ENCODE results near the gene CLSTN2.

The CLSTN2 gene

DNA sequence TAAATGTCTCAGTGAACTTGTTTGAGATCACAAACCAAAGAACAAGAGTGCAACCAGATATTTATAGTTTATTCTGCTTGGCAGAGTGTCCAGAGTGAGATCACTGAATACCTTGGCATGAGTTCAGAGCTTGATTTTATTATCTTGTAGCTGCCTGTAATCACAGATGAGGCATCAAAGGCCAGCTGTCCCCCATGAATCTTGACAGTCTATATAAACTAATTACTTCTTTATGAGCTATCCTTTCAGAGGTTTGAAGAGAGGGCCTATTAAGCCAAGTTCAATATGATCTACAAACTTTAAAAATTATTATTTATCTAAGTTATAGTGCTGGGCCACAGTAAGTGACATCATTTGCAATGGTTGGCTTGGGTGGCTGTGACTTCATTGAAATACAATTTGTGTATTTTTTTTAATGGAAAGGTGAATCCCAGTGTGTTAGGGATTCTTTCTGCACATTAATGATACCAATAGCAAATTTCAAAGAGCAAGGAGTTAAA is 251.5 kb downstream of the CLSTN2 start (continued):
- TF ChIP-seq ZFP41 (tag by site-specific recombination; IDR thresholded peaks at IDR 0.05; ENCODE audit: borderline replicate concordance), result no peak
- TF ChIP-seq, protein P1, sequence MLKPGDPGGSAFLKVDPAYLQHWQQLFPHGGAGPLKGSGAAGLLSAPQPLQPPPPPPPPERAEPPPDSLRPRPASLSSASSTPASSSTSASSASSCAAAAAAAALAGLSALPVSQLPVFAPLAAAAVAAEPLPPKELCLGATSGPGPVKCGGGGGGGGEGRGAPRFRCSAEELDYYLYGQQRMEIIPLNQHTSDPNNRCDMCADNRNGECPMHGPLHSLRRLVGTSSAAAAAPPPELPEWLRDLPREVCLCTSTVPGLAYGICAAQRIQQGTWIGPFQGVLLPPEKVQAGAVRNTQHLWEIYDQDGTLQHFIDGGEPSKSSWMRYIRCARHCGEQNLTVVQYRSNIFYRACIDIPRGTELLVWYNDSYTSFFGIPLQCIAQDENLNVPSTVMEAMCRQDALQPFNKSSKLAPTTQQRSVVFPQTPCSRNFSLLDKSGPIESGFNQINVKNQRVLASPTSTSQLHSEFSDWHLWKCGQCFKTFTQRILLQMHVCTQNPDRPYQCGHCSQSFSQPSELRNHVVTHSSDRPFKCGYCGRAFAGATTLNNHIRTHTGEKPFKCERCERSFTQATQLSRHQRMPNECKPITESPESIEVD (tag by site-specific recombination; IDR thresholded peaks at IDR 0.05), result peak; percentile 94
- no peak for TF ChIP-seq ZIC2 (tag by site-specific recombination; IDR thresholded peaks at IDR 0.05)
- TF ChIP-seq ZNF366 (tag by site-specific recombination; conservative IDR thresholded peaks at IDR 0.05), result peak; percentile 98
- TF ChIP-seq HOXC10 (CRISPR knock-in tag; IDR thresholded peaks at IDR 0.05), result no peak
- TF ChIP-seq ZNF174 (tag by site-specific recombination; IDR thresholded peaks at IDR 0.05), result no peak
- TF ChIP-seq ZNF24 (tag by site-specific recombination; IDR thresholded peaks at IDR 0.05), result peak; percentile 66
- TF ChIP-seq TCF7L2 (IDR thresholded peaks at IDR 0.05; ENCODE audit: borderline replicate concordance, low read depth, low read length), result peak; percentile 74
- TF ChIP-seq GLIS1 (tag by site-specific recombination; IDR thresholded peaks at IDR 0.05), result peak; percentile 74
- TF ChIP-seq, protein P2, sequence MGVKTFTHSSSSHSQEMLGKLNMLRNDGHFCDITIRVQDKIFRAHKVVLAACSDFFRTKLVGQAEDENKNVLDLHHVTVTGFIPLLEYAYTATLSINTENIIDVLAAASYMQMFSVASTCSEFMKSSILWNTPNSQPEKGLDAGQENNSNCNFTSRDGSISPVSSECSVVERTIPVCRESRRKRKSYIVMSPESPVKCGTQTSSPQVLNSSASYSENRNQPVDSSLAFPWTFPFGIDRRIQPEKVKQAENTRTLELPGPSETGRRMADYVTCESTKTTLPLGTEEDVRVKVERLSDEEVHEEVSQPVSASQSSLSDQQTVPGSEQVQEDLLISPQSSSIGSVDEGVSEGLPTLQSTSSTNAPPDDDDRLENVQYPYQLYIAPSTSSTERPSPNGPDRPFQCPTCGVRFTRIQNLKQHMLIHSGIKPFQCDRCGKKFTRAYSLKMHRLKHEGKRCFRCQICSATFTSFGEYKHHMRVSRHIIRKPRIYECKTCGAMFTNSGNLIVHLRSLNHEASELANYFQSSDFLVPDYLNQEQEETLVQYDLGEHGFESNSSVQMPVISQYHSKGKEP (tag by site-specific recombination; IDR thresholded peaks at IDR 0.05), result peak; percentile 57; the same call in 1 of the 2 replicates
- no peak for TF ChIP-seq ZNF514 (tag by site-specific recombination; IDR thresholded peaks at IDR 0.05)
- TF ChIP-seq RBAK (tag by site-specific recombination; IDR thresholded peaks at IDR 0.05), result no peak
- peak; percentile 25; the same call in 1 of the 2 replicates for TF ChIP-seq SP3 (tag by site-specific recombination; IDR thresholded peaks at IDR 0.05)
- peak; percentile 53; the same call in 1 of the 2 replicates for TF ChIP-seq ZSCAN30 (tag by site-specific recombination; IDR thresholded peaks at IDR 0.05)
- TF ChIP-seq IKZF3 (tag by site-specific recombination; IDR thresholded peaks at IDR 0.05), result peak; percentile 23; the same call in 1 of the 2 replicates

DNA sequence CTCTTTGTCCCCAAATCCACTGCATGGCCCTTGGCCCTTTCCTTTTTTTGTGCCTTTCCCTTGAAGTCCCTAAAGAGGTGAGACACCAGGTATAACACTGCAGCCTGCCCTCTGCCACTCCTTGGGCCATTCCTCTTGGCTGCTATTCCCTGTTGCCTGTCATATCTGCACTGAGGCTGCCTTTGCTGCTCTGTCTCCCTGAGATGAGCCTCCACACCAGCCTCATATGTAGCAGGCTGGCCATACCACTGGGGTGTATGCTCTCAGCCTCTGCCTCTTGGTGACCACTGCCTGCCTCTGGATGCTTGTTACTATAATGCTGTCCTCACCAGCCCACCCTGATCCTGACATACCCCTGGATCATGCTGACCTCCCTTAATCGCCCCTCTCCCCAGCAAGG is 252.0 kb downstream of the CLSTN2 start:
- peak overlapping the region; percentile 68 for H3K27ac ChIP-seq (ENCODE audit: extremely low read depth, low read depth, low read length)
- H3K4me1 ChIP-seq (ENCODE audit: control insufficient read depth, insufficient read depth, low read length), result peaks cover 21% of the 10 kb centered on the region
- no peaks in the 10 kb centered on the region for H3K36me3 ChIP-seq (ENCODE audit: control insufficient read depth in 2 of 2, insufficient read depth in 1 of 2, low read length in 2 of 2)
- H3K4me3 ChIP-seq (ENCODE audit: low read depth, low read length), result no peak overlapping the region
- POLR2A ChIA-PET, result no interaction called here
- CTCF ChIA-PET, result interaction anchor here (1.1 kb wide), 1 partner anchor 23 kb away, joined by 5 read pairs; no protein-coding TSS in a partner anchor
- H3K9me3 ChIP-seq (ENCODE audit: control insufficient read depth, insufficient read depth, low read depth, low read length), result no peaks in the 10 kb centered on the region
- TF ChIP-seq, protein P3, sequence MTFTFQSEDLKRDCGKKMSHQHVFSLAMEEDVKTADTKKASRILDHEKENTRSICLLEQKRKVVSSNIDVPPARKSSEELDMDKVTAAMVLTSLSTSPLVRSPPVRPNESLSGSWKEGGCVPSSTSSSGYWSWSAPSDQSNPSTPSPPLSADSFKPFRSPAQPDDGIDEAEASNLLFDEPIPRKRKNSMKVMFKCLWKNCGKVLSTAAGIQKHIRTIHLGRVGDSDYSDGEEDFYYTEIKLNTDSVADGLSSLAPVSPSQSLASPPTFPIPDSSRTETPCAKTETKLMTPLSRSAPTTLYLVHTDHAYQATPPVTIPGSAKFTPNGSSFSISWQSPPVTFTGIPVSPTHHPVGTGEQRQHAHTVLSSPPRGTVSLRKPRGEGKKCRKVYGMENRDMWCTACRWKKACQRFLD (tag by site-specific recombination; IDR thresholded peaks at IDR 0.05), result no peak
- no peak for TF ChIP-seq GLIS2 (tag by site-specific recombination; IDR thresholded peaks at IDR 0.05)
- no peak for TF ChIP-seq ZNF350 (tag by site-specific recombination; IDR thresholded peaks at IDR 0.05)
- no peak for TF ChIP-seq KLF7 (tag by site-specific recombination; IDR thresholded peaks at IDR 0.05; ENCODE audit: borderline replicate concordance)
- TF ChIP-seq MEIS1 (CRISPR knock-in tag; IDR thresholded peaks at IDR 0.05; ENCODE audit: borderline replicate concordance), result no peak
- TF ChIP-seq, protein P4, sequence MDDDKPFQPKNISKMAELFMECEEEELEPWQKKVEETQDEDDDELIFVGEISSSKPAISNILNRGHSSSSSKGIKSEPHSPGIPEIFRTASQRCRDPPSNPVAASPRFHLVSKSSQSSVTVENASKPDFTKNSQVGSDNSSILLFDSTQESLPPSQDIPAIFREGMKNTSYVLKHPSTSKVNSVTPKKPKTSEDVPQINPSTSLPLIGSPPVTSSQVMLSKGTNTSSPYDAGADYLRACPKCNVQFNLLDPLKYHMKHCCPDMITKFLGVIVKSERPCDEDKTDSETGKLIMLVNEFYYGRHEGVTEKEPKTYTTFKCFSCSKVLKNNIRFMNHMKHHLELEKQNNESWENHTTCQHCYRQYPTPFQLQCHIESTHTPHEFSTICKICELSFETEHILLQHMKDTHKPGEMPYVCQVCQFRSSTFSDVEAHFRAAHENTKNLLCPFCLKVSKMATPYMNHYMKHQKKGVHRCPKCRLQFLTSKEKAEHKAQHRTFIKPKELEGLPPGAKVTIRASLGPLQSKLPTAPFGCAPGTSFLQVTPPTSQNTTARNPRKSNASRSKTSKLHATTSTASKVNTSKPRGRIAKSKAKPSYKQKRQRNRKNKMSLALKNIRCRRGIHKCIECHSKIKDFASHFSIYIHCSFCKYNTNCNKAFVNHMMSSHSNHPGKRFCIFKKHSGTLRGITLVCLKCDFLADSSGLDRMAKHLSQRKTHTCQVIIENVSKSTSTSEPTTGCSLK (tag by site-specific recombination; IDR thresholded peaks at IDR 0.05), result no peak
- TF ChIP-seq KLF16 (tag by site-specific recombination; IDR thresholded peaks at IDR 0.05), result no peak
- TF ChIP-seq, protein P5, sequence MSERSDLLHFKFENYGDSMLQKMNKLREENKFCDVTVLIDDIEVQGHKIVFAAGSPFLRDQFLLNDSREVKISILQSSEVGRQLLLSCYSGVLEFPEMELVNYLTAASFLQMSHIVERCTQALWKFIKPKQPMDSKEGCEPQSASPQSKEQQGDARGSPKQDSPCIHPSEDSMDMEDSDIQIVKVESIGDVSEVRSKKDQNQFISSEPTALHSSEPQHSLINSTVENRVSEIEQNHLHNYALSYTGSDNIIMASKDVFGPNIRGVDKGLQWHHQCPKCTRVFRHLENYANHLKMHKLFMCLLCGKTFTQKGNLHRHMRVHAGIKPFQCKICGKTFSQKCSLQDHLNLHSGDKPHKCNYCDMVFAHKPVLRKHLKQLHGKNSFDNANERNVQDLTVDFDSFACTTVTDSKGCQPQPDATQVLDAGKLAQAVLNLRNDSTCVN (tag by site-specific recombination; optimal IDR thresholded peaks at IDR 0.05), result no peak
- TF ChIP-seq ZBTB48 (tag by site-specific recombination; IDR thresholded peaks at IDR 0.05), result no peak
- TF ChIP-seq ZNF2 (tag by site-specific recombination; IDR thresholded peaks at IDR 0.05), result no peak
- TF ChIP-seq, protein P6, sequence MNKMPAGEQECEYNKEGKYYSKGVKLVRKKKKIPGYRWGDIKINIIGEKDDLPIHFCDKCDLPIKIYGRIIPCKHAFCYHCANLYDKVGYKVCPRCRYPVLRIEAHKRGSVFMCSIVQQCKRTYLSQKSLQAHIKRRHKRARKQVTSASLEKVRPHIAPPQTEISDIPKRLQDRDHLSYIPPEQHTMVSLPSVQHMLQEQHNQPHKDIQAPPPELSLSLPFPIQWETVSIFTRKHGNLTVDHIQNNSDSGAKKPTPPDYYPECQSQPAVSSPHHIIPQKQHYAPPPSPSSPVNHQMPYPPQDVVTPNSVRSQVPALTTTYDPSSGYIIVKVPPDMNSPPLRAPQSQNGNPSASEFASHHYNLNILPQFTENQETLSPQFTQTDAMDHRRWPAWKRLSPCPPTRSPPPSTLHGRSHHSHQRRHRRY (tag by site-specific recombination; IDR thresholded peaks at IDR 0.05), result no peak
- no peak for TF ChIP-seq KLF1 (tag by site-specific recombination; IDR thresholded peaks at IDR 0.05)
- no peak for TF ChIP-seq ZNF623 (tag by site-specific recombination; IDR thresholded peaks at IDR 0.05)
- no peak for TF ChIP-seq BCL11B (tag by site-specific recombination; IDR thresholded peaks at IDR 0.05; ENCODE audit: low read depth)
- TF ChIP-seq ZNF830 (tag by site-specific recombination; IDR thresholded peaks at IDR 0.05; ENCODE audit: low read depth), result no peak

Measured in HEK293 (cell line).